Measurements from ENCODE around the gene UTP25. TPM values are rescaled to one million over a fixed set of nuclear protein-coding genes. Genes with fewer than 3 reads are reported as not detected.

UTP25 gene, protein sequence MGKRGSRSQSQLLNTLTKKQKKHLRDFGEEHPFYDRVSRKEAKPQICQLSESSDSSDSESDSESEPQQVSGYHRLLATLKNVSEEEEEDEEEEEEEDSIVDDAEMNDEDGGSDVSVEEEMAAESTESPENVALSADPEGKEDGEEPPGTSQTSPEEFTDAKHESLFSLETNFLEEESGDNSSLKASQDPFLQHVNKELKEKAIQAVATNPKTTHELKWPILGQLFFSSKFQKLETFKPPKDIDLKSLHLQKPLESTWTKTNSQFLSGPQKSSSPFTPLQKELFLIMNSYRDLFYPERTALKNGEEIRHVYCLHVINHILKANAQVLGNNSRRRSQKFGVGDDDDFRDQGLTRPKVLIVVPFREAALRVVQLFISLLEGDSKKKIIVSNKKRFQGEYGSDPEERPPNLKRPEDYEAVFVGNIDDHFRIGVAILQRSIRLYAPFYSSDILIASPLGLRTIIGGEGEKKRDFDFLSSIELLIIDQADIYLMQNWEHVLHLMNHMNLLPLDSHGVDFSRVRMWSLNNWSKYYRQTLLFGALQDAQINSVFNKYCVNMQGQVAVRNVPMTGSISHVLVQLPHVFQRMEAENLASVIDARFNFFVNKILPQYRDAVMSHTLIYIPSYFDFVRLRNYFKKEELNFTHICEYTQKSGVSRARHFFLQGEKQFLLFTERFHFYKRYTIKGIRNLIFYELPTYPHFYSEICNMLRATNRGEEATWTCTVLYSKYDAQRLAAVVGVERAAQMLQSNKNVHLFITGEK
- total RNA-seq (3.5 and 5.4 TPM in 2 replicates), polyA plus RNA-seq (3.1 and 3.5 TPM in 2 replicates)

DNA sequence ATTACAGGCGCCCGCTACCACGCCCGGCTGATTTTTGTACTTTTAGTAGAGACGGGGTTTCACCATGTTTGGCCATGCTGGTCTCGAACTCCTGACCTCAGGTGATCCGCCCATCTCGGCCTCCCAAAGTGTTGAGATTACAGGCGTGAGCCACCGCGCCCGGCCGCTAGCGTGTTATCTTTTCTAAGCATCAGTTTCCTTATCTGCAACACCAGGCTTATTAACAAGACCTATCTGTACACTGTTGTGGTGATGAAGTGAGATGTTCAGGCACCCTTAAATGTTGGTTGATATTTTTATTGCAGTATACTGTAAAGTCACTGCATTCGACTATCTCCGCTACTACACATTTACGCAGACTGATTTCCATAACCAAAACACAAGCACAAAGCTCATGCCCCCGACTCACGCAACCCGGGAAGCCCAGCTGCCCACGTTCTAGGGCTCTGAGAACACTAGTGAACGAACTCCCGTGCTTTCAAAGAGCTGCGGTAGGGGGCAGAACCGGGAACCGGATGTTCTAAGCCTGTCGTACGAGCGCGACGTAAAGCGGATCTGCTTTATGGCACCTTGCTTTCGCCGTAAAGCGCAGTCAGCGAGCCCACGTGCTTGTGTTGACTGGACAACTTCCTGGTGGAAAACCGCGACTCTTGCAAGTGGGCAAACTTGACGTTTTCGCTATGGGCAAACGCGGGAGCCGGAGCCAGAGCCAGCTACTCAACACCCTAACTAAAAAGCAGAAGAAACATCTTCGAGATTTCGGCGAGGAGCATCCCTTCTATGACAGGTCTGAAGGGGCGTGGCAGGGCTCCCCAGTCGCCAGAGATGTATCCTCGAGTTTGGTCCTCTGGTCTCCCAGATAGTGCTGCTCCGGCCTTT, at the start of gene UTP25:
Gene UTP25, plus strand, starts transcription at position 589 of the 879 bp plus-strand sequence. Its CDS starts 92 bp downstream, at position 681.
- no peak within 1 kb of the TSS for H3K27ac ChIP-seq
- no peaks in the 10 kb centered on the region for H3K4me1 ChIP-seq (ENCODE audit: low read depth)
- H3K4me3 ChIP-seq, result peak within 1 kb of the TSS; percentile 93
- no peaks in the 10 kb centered on the region for H3K27me3 ChIP-seq
- peaks cover 14% of the 10 kb centered on the region for H3K36me3 ChIP-seq
- peak; percentile 95 to 98 for DNase-seq (ENCODE audit: low read depth in 1 of 2, low spot score in 1 of 2)
- H3K9me3 ChIP-seq (ENCODE audit: low read depth), result no peaks in the 10 kb centered on the region
- TF ChIP-seq CTCF (IDR thresholded peaks at IDR 0.05; ENCODE audit: low read depth, low read length), result peak; percentile 81

- Histone ChIP-seq H3K27ac (no peak overlapping the region), H3K9me3 (ENCODE audit: low read depth) (no peaks in the 10 kb centered on the region), H3K4me3 (no peak overlapping the region), H3K27me3 (no peaks in the 10 kb centered on the region), H3K4me1 (ENCODE audit: low read depth) (peaks cover 1% of the 10 kb centered on the region), H3K36me3 (no peaks in the 10 kb centered on the region)
- TF ChIP-seq CTCF (IDR thresholded peaks at IDR 0.05; ENCODE audit: low read depth, low read length), result no peak
- DNase-seq (ENCODE audit: low read depth in 1 of 2, low spot score in 1 of 2), result no peak
Observed at GRCh38 chr1:209778102-209778501, 49.7 kb upstream of the UTP25 start.

- no peaks in the 10 kb centered on the region for H3K9me3 ChIP-seq (ENCODE audit: low read depth)
- peaks cover 12% of the 10 kb centered on the region for H3K4me1 ChIP-seq (ENCODE audit: low read depth)
- H3K27me3 ChIP-seq, result no peaks in the 10 kb centered on the region
- no peak overlapping the region for H3K27ac ChIP-seq
- no peak for TF ChIP-seq CTCF (IDR thresholded peaks at IDR 0.05; ENCODE audit: low read depth, low read length)
- H3K36me3 ChIP-seq, result no peaks in the 10 kb centered on the region
- DNase-seq (ENCODE audit: low read depth in 1 of 2, low spot score in 1 of 2), result no peak
- H3K4me3 ChIP-seq, result no peak overlapping the region
Observed at GRCh38 chr1:209780268-209780667, 47.5 kb upstream of the UTP25 start.

DNA sequence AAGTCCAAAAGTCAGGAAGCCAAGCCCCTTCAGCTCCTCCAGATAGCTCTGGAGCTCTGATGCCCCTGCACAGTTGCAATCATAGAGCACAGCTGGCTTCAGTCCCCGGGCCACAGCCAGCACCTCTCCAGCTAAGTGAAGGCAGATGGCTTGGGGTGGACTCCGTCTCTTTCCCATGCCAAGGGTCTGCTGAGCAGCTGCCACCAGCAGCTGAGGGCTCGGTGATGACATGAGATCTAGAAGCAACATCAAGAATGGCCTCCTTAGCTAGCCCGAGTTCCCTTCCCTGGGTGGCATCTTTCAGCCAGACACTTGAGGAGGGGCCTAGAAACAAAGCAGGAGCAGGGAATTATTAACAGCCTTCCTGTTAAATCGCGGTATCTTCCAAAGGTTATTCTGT, 44.4 kb upstream of the UTP25 start:
- H3K27ac ChIP-seq, result no peak overlapping the region
- H3K4me3 ChIP-seq, result peak overlapping the region; percentile 54
- peaks cover 29% of the 10 kb centered on the region for H3K27me3 ChIP-seq
- TF ChIP-seq CTCF (IDR thresholded peaks at IDR 0.05; ENCODE audit: low read depth, low read length), result no peak
- DNase-seq (ENCODE audit: low read depth in 1 of 2, low spot score in 1 of 2), result no peak
- no peaks in the 10 kb centered on the region for H3K36me3 ChIP-seq
- H3K4me1 ChIP-seq (ENCODE audit: low read depth), result peaks cover 12% of the 10 kb centered on the region
- no peaks in the 10 kb centered on the region for H3K9me3 ChIP-seq (ENCODE audit: low read depth)

Data from cardiac muscle cell (in vitro differentiated cells and primary cell).